Measurements from ENCODE around the gene PDLIM5.
"Not testable (repeated sequence)": the region's sequence is repeated elsewhere in the genome, so short reads cannot be mapped to it uniquely, and the experiment has no call there.

Gene PDLIM5

DNA sequence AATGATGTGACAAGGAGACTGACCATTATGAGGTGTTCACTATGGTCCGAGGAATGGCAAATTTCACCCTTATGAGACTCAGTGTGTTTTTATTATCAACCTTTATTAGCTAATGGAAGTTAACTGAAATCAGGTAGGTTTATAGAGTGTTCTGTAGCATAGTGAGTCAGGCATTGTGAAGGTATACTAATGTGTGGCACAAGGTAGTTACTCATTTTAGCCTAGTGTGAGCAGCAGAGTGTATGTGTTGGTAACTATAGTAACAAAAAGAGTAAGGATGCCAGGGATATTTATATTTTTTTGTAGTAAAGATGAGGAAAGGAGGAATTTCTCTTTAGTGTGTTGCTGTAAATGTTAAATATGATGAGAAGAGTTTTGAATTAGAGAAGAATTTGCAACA, 12.0 kb downstream of the PDLIM5 start:
- DNase-seq (ENCODE audit: low spot score), result no peak

DNA sequence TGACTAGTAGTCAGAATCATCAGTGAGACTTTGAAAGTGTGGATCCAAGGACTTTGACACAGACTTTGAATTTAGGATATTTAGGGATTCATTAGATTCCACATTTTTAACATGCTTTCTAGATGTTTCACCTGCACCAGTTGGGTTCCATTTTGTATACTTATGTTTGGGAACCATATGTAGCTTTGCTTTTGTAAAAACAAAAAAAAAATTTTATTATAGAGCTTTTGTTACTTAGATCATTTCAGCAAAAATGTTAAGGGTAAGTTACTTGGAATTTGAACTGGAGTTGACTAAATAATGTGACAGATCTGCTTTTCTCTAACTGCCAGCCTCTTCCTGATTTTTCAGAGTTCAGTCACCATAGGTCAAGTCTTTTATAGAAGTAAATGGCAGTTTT, 14.6 kb downstream of the PDLIM5 start:
- DNase-seq (ENCODE audit: low spot score), result no peak

DNA sequence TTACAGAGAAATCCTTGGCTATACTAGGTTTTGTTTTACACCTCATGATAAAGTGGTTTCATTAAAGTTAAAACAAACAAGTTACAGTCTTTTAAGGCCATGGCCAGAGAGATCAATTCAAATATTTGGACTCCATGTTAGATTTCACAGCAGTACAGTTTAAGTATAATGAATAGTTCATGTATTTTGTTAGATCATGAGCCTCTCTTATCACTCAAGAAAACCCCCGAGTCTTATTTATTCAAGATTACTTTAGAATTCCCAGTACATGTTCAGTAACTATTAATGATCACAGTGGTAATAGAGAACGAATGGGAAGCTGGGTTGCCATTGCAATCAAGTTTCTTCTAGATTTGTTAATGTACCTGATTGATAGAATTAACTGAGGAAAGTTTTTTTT, 15.2 kb downstream of the PDLIM5 start:
- DNase-seq (ENCODE audit: low spot score), result no peak

DNA sequence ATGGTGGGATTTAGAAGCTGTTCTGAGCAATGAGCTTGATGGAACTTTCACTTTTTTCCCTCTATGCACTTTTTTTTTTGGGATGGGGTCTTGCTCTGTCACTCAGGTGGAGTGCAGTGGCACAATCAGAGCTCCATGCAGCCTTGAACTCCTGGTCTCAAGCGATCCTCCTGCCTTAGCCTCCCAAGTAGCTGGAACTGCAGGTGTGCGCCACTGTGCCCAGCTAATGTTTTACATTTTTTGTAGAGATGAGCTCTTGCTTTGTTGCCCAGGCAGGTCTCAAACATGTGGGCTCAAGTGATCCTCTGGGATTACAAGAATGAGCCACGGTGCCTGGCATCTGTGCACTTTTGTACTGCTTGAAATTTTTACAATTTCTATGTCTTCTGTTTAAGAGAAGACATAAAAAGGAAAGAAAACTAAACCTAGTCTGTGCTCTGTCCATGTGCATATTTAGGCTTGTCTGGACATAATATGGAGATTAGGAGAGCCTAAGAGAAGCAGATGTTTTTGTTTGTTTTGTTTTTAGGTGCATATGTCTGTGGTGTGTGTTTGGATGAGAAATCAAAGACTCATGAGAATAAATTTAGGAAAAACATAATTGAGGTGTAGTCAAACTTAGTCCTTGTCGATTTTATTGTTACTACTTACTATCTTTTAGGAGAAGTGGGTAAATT, 16.5 kb downstream of the PDLIM5 start:
- DNase-seq (ENCODE audit: low spot score), result no peak

DNA sequence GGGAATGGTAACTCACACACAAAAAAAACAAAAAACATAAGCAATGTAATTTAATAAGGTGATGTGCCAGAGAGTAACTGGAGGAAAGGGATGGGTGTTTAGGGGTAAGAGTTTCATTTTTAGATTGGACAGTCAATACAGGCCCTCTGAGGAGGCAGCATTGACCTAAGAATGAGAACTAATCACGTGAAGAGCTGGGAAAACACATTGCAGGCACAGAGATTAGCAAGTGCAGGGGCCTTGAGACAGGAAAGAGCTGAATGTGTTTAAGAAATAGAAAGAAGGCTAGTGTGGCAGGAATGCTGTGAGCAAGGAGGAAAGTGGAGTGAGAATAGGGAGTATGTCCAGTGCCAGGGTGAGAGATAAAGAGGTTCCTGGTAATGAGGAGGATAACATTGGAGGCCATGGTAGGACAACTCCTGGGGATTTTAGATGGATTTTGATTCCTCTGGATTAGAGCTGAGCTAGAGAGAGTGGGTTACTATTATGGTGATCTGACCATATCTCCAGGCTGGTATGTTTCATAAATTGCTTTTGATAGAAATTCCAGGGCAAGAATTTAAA, 17.6 kb downstream of the PDLIM5 start:
- DNase-seq (ENCODE audit: low spot score), result no peak

DNA sequence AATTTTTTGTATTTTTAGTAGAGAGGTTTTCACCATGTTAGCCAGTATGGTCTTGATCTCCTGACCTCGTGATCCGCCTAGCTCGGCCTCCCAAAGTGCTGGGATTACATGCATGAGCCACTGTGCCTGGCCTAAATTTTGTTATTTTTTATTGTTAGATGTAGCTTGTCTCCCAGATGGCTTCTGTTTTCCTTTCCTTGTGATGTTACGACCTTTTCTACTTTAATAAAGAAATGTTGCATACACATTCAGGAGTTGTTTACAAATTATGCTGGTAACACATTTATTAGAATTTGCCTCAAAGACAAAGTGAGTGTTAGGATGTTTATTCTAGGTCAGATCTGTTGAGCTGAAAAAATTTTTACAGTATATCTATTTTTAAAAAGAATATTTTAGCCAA, 18.4 kb downstream of the PDLIM5 start:
- no peak for DNase-seq (ENCODE audit: low spot score)

DNA sequence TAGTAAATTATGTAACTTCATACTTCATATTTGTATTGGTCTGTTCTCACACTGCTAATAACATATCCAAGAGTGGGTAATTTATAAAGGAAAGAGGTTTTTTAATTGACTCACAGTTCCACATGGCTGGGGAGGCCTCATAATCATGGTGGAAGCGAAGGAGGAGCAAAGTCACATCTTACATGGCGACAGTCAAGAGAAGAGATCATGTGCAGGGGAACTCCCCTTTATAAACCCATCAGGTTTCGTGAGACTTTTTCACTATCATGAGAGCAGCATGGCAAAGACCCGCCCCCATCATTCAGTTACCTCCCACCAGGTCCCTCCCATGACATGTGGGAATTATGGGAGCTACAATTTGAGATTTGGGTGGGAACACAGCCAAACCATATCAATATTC, 19.0 kb downstream of the PDLIM5 start:
- not testable (repeated sequence) for DNase-seq (ENCODE audit: low spot score)

DNA sequence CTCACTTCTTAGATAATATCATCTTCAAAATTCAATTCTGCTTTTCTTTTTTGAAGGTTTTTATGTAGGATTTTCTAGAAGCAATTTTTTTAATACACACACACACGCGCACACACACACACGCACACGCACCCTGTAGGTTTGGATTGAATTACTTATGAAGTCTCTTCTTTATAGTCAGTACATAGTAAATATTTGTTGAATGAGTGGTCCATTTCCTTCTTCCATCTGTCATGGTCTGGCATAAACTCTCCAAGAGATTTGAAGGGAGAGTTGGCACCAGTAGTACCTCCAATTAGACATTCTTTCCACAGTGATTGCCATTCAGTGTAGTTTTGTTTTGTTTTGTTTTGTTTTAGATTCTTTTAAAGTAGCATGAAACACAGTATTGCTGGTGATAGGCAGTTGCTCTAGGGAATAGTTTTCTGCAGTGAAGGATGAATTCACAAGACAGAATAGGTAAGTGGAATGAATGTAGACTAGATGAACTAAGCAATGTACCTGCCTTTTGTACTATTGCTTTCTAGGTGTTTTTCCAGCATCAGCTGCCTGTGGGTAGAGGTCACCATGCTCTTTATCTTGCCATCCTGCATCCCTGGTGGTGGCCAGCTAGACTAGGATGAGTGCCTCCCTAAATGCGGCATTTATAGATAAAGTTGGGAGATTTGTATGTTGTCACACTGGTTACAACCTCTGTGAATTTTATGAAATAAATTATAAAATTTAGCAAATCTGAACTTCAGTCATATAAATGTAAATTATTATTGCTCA, 20.5 kb downstream of the PDLIM5 start:
- DNase-seq (ENCODE audit: low spot score), result no peak

DNA sequence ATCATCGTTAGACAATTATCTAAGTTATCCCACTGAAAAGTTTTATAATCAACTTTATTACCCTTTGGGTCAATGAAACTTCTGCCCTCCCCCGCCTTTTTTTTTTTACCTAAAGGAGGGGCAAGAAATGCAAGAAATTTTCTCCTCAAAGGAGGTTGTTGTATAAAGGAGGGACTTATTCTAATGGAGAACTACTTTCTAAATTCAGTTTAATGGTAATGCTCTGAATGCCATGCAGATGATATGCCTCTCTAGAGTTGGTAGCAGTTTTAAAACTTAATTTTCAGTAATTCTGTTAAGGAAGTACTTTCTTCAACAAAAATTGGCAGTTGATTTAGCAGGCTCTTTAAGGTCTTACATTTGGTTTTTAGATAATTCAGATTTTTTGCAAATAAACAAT, 23.3 kb downstream of the PDLIM5 start:
- no peak for DNase-seq (ENCODE audit: low spot score)

DNA sequence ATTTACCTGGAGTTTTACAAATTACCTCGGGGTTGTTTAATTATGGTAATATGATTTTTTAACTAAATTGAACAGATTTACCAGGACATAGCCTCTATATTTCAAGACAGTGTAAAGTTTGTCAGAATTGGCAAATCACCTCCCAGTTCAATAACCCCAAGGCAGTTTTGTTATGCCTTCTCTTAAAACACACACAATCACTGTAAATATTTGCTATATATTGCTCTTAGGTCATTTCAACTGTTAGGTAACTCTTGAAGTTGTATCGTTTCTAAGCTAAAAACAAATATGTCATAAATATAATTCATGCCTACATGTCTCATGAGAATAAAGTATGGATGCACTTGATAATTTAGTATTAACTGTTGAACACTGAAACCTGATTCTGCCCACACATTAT, 24.1 kb downstream of the PDLIM5 start:
- DNase-seq (ENCODE audit: low spot score), result no peak

DNA sequence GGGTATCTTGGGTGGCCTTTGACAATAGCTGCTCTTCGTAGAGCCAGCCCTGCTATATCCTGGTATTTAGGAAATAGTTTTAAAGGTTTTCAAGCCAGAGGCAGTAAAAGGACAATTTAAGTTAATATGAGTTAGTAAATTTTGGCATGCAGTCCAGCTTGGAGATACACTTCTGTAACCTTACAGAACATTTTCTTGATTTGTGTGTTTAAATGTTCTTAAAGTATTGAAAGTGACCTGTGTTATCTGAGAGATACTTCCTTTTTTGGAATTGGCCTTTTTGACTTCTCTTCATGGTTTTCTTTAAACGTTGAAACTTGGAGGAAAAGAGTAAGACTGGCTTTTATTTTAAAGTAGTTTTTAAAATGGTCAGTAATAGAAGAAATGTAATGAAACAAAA, 25.5 kb downstream of the PDLIM5 start:
- DNase-seq (ENCODE audit: low spot score), result no peak

DNA sequence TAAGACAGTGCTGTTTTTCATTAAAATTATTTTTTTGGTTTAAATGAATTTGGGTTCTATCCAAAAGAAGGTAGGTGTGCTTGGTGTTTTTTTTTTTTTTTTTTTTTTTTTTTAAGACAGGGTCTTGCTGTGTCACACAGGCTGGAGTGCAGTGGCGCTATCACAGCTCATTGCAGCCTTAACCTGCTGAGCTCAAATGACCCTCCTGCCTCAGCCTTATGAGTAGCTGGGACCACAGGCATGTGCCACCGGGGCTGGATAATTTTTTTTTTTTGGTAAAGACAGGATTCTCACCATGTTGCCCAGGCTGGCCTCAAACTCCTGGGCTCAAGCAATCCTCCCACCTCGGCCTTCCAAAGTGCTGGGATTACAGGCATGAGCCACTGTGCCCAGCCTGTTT, 27.1 kb downstream of the PDLIM5 start:
- not testable (repeated sequence) for DNase-seq (ENCODE audit: low spot score)

DNA sequence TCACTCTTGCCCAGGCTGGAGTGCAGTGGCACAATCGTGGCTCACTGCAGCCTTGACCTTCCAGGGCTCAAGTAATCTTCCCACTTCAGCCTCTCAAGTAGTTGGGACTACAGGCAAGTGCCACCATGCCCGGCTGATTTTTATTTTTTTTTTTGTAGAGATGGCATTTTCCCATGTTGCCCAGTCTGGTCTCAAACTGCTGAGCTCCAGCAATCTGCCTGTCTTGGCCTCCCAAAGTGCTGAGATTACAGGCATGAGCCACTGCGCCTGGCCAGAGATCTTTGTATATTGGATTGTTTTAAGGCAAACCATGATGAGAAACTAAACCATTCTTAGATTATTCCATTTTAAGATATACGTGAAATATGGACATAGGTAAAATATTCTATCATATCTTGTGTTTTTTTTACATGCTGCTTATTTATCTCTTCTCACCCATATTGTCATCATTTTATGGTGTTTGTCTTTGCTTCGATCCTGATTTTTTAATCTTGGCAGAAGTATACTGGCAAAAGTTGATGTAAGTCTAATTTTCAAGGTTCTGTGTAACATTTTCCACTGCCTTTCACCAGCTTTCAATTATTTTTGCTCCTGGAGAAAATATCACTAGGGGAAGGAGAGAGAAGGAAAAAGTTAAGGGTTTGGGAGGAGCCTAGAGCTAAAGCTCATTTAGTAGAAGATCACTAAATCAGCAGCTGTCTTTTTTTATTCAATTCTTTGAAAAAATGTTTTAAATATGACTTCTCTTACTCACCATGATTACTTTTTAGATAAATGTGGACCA, 27.8 kb downstream of the PDLIM5 start:
- no peak for DNase-seq (ENCODE audit: low spot score)

DNA sequence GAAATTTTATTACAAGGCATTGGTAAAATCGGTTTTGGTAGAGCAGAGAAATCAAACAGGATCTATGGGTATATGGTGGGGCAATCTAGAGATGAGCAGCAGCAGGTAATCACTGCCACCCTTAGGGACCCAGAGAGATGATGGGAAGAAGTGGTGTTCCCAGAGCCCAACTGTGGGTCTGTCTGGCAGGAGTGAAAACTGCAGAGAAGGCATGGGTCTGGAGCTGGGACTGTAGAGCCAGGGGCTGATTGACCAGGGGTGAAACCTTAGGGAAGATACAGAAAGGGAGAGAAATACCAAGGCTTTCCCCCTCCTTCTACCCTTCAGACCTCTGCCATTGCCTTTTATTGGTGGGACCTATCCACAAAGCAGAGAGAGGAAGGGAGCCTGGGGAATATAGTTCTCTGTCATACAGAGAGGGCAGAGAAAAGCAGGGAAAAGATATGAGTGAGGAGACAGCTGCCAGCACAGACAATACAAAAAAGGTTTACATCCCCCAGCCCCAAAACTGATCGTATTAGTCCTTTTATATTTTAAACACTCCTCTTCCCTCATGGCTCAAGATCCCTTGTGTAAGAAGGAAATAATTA, 28.7 kb downstream of the PDLIM5 start:
- no peak for DNase-seq (ENCODE audit: low spot score)

DNA sequence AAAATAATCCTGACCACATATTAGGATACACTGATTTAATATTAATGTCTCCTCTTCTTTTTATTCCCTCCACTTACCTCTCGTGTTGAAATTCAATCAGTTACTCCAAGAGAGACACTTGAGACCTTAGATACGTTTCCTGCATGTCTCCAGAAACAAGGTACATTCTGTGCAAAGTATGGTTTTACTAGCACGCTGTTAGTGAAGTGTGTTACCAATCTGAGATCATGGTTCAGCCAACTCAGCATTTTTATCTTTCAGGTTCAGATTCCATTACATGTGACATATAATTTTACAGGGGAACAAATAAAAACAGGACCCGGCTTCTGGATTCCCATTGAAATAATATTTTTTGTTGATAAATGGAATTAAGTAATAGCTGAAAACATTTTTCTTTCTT, 32.2 kb downstream of the PDLIM5 start:
- no peak for DNase-seq (ENCODE audit: low spot score)

DNA sequence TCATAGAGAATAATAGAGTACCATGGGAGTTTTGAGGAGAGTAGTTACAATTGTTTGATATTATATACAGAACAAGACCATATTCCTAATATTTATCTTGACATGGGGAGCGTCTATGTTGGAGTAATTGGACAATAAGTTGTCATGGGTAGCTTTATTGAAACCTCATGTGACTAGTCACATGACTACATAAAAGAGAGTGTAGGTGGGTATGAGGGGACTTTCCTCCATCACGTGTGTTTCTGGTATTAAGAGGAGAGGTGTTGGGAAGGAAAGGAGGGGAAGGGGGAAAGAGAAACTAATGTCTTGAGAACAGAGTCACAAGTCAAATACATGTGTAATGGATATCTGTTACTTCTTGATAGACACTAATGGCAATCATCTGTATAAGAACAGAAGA, 33.1 kb downstream of the PDLIM5 start:
- DNase-seq (ENCODE audit: low spot score), result no peak

DNA sequence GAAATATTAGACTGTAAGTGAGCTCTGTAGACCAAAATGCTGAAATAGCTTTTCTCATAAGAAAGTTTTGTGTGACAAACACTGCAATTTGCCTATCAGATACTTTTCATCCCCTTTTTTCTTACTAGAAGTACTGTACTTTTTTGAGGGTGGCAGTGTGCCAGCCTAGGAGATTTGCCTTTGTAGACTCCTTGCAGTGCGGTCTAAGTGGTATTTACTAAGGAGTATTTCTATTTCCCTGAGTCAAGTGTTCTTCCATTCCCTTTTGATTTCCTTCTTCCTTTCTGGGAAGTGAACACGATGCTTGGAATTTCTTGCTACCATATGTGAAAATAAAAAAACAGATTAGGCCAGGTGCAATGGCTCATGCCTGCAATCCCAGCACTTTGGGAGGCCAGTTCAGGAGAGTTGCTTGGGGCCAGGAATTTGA, 34.6 kb downstream of the PDLIM5 start:
- DNase-seq (ENCODE audit: low spot score), result no peak

DNA sequence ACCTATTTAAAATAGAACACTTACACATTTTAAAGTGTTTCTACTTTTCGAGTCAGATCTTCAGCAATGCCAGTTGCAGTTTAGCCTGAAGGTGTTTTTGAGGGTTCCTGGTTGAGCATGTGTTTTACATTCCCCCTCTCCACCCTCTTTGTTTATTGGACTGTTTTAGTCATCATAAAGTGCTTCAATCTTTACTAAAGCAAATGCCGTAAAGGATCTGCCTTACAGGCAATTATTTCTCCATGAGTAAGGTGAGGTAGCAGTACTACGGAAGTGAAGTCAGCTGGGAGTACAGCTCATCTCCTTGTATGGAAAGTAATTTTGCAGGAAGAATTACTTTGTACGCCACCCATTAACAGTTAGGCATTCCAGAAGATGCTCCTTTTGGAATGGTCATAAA, 36.9 kb downstream of the PDLIM5 start:
- no peak for DNase-seq (ENCODE audit: low spot score)

DNA sequence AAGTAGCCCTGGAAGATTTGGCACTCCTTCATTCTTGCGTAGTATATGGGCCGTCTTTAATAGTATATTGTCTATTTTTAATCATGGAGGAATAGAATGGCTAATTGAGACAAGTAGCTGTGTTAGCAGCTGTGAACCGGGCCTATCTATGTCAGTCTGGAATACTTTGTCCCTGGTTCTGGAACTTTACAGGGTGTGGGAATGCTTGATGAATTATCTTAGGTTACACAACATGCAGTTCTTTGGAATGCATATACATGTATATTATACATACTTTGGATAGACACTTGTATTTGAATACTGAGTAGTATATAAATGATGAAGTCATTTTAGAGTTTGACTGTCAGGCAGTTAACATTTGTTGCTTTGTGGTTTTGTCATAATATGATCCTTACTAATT, 37.4 kb downstream of the PDLIM5 start:
- no peak for DNase-seq (ENCODE audit: low spot score)

DNA sequence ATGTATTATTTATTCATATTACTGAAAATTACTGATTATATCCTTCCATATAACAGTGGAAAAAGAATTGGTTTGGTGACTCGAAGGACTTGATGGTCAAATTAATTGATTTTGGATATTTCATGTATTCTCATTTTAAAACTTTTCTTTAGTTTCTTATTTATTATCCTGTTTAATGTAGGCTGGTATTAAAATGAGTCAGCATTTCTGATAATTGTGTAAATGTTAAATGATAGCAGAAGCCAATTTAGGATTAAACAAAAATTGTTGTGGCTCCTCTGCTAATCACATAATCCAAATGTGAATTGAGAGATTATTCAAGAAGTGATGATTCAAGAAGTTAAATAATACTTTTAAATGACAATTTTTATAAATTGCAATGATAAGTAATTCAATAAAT, 38.7 kb downstream of the PDLIM5 start:
- DNase-seq (ENCODE audit: low spot score), result no peak

DNA sequence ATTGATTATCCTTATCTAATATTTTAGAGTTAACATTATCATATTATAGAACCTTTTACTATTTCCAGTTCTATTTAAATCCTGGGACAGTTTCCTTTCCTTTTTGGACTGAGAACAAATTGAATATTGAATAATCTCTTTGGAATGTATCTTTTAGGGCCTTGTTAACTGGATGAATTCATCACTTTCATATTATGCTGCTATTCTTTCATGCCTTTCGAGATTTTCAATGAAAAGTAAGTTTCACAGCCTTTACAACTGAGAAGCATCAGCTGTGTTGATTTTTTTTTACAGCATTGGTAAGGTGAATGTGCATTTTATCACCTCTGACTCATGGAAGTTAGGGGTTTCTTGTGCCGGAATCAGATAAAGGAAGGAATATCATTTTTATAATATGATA, 39.6 kb downstream of the PDLIM5 start:
- no peak for DNase-seq (ENCODE audit: low spot score)

DNA sequence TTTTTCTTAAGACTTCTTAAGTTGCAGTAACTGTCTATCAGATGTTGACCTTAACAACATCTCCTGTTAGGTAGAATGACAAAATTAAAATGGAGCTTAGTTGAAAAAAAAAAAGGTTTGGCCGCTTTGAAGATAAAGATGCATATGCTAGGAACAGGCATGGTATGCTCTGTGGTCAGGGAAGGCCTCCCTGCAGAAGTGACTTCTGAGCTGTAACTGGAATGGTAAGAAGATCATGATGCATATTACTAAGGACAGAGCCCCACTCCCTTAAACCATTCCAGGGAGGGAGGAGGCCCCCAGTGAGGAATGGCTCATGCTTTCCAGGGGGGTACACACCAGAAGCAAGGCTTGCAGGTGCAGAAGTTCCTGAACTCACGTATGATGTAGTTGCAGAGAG, 43.7 kb downstream of the PDLIM5 start:
- no peak for DNase-seq (ENCODE audit: low spot score)

All from pons (tissue), 1 donor.